Measurements from ENCODE around the gene TGM6. TPM values are rescaled to one million over a fixed set of nuclear protein-coding genes. Genes with fewer than 3 reads are reported as not detected.

The TGM6 gene
- total and polyA plus RNA-seq, 9 of the 15 experiments (the other 6 are each of a cell fraction or from before 2014, with no cell fraction given): not detected

GRCh38 chr20:2385026-2385425, 4.3 kb downstream of the TGM6 start:
- WGBS (ENCODE audit: insufficient coverage, low coverage, missing lambda C conversion rate): 0% methylated on average over 5 of the region's 5 CpGs
- no peak for DNase-seq (ENCODE audit: extremely low read depth in 1 of 4, low spot score in 3 of 4)
- CTCF ChIA-PET (ENCODE audit: low intra/inter-chr PET ratio): no interaction called here
- H3K79me2 ChIP-seq (ENCODE audit: control insufficient read depth, insufficient read depth, low read length): no peaks in the 10 kb centered on the region
- no peak overlapping the region for H3K4me2 ChIP-seq (ENCODE audit: insufficient read depth, low read length)
- no peak for FAIRE-seq
- no TSS peak for BruUV-seq (replicated peaks)
- H3K4me3 ChIP-seq: no peak overlapping the region
- H4K20me1 ChIP-seq (replicated peaks; ENCODE audit: control insufficient read depth, insufficient read depth, low read length): no peaks in the 10 kb centered on the region
- intact Hi-C loops (cut with micrococcal nuclease): no loop called here
- ATAC-seq: no peak
- H3K36me3 ChIP-seq (ENCODE audit: control insufficient read depth, insufficient read depth, low read length): no peaks in the 10 kb centered on the region
- POLR2A ChIA-PET: no interaction called here
- H2AFZ ChIP-seq (ENCODE audit: low read depth, low read length): no peak overlapping the region
- no peaks in the 10 kb centered on the region for H3K9me1 ChIP-seq (ENCODE audit: control insufficient read depth, insufficient read depth, low read length)
- no peaks in the 10 kb centered on the region for H3K9me3 ChIP-seq (replicated peaks; ENCODE audit: control insufficient read depth, insufficient read depth, low read depth, low read length)
- H3K9ac ChIP-seq (ENCODE audit: insufficient read depth in 1 of 2, low read depth in 2 of 2, low read length in 2 of 2): no peak overlapping the region
- no peaks in the 10 kb centered on the region for H3K4me1 ChIP-seq (replicated peaks in 1 of 2; ENCODE audit: control insufficient read depth in 2 of 2, insufficient read depth in 2 of 2, low read length in 2 of 2)
- TF ChIP-seq TRIM24 (IDR thresholded peaks at IDR 0.05) (no peak), PPARD (CRISPR knock-in tag; IDR thresholded peaks at IDR 0.05) (no peak), ZZZ3 (IDR thresholded peaks at IDR 0.05) (no peak), ZBTB5 (IDR thresholded peaks at IDR 0.05) (no peak), NFIX (CRISPR knock-in tag; IDR thresholded peaks at IDR 0.05; ENCODE audit: low read depth) (no peak), HDGF (IDR thresholded peaks at IDR 0.05) (no peak)
- no peak overlapping the region for H3K27ac ChIP-seq (ENCODE audit: extremely low read depth, low read depth, low read length)
- in situ Hi-C loops (cut with MboI): no loop called here
- peaks cover 0 to 11% of the 10 kb centered on the region in 2 experiments; a peak in 2 of 5 replicates for H3K27me3 ChIP-seq (ENCODE audit: control insufficient read depth in 2 of 2, insufficient read depth in 2 of 2, low read length in 2 of 2)

All from K562 (cell line).